Osteocyte (in vitro differentiated cells): ENCODE results near the gene GID4. TPM values are rescaled to one million over a fixed set of nuclear protein-coding genes. Genes with fewer than 3 reads are reported as not detected.

Source experiments
- DNase-seq: peaks from one replicate; pipeline ENCODE4 v3.0.0; 2021; ENCODE audit warnings: mixed read lengths; ENCODE audit not compliant: unreplicated experiment; ENCODE audit errors: extremely low spot score
- H3K27ac Mint-ChIP-seq: one replicate; pipeline ENCODE4 v1.8.0; 2021; ENCODE audit warnings: mild to moderate bottlenecking, mixed read lengths; ENCODE audit not compliant: unreplicated experiment
- H3K27me3 Mint-ChIP-seq: one replicate; pipeline ENCODE4 v1.8.0; 2021; ENCODE audit warnings: mixed read lengths; ENCODE audit not compliant: unreplicated experiment
- H3K36me3 Mint-ChIP-seq: one replicate; pipeline ENCODE4 v1.8.0; 2021; ENCODE audit warnings: mixed read lengths; ENCODE audit not compliant: unreplicated experiment
- H3K4me1 Mint-ChIP-seq: one replicate; pipeline ENCODE4 v1.8.0; 2021; ENCODE audit warnings: mixed read lengths; ENCODE audit not compliant: unreplicated experiment
- H3K4me3 Mint-ChIP-seq: one replicate; pipeline ENCODE4 v1.8.0; 2021; ENCODE audit warnings: mild to moderate bottlenecking, moderate library complexity, mixed read lengths; ENCODE audit not compliant: unreplicated experiment
- H3K9me3 Mint-ChIP-seq: one replicate; pipeline ENCODE4 v1.8.0; 2021; ENCODE audit warnings: mixed read lengths; ENCODE audit not compliant: unreplicated experiment
- CTCF ChIP-seq: fragments of 200-600 bp; sonication (generic); IDR thresholded peaks from 2 replicates; pipeline ENCODE4 v1.5.0; 2021; ENCODE audit warnings: antibody characterized with exemption, mild to moderate bottlenecking, moderate library complexity
- total RNA-seq: library from RNA; stranded (reverse); gene quantifications from 2 replicates; pipeline ENCODE4 v1.2.1, GENCODE V29; 2021

GID4 gene
- total RNA-seq, 1 donor from 2014 or later: 9.2 TPM

DNA sequence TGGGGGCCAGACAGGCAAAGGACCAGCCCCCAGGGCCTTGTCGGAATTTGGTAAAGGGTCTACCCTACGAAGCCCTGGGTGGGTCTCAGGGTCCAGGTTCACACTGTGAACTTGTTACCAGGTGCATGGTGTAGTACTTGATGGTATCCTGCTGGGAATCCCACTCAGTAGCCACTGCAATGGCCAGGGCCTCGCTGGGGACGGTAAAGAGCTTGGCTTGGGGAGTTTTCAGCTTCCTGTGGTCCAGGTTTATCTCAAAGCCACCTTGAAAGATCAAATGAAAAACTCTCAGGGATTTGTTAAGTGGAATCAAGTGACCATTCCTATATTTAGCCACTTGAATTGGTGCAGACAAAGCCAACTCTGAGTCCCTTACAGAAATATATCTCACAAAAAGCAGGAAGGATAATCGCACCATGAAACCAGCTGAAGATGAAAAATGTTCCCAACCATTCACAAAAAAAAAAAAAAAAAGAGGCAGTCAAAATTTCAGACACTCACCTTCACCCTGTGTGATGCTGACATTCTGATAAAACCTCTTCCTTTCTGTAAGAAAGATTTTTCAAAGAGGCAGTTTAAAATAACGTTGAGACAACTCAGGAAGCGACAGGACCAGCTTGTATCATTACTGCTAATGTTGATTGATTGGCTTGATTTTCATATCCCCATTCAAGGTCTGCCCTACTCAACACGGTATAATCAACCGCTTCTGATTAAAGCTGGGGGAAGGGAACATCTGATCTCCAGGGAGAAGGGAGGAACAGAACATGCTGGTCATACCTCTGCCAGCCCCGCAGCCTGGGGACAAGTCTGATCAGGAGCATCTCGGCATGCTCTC lies 10.9 kb upstream of the GID4 start:
- Mint-ChIP-seq H3K4me3 (no peak overlapping the region), H3K27ac (no peak overlapping the region), H3K9me3 (no peaks in the 10 kb centered on the region), H3K27me3 (no peaks in the 10 kb centered on the region), H3K36me3 (peaks cover 4% of the 10 kb centered on the region), H3K4me1 (peaks cover 17% of the 10 kb centered on the region)
- TF ChIP-seq CTCF: no peak
- no peak for DNase-seq

DNA sequence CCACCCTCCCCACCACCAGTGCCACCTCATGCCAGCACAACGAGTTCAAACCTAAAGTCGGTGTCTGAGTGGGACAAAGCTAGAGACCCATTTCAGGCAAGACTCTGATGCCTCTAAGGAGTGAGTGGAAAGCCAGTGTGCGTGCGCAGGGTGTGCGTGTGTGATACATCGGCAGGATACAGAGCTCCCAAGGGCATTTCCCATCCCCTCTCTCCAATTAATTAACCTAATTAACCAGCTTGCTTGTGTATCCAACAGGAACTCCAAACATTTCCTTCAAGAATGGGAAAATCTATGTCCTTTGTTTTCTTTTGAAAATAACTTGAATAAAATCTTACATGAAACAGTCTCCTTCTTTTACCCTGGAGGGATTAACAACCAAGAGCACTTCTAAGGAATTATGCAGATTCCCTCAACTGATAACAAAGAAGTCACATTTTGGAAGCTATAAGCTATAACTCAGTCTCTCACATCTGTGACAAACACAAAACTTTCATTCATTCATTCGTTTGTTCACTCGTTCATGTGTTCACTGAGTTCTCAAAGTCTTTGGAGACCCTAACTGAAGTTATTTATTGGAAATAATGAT lies 10.2 kb upstream of the GID4 start:
- DNase-seq: no peak
- Mint-ChIP-seq H3K9me3 (no peaks in the 10 kb centered on the region), H3K36me3 (peaks cover 4% of the 10 kb centered on the region), H3K27me3 (no peaks in the 10 kb centered on the region), H3K4me3 (no peak overlapping the region), H3K27ac (no peak overlapping the region), H3K4me1 (peaks cover 17% of the 10 kb centered on the region)
- TF ChIP-seq CTCF: no peak

DNA sequence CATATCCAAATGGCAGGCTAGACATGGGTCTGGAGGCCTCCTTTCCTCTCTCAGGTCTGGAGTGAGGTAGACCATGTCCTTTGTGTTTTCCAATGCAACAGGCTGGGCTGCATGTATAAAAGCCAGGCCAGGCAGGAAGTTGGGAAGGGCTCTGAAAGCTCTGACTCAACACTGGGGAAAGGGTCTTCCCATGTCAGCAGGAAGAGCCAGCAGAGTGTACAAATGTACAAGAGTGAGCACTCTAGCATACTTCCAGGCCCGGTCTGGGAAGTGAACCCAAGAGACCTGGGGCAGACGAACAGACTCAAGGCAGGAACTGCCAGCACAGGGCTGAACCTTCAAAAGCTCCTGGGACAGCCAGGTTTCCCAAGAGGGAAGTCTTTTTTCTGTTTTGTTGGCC lies 7.3 kb upstream of the GID4 start:
- TF ChIP-seq CTCF: no peak
- Mint-ChIP-seq H3K27me3 (no peaks in the 10 kb centered on the region), H3K27ac (peak overlapping the region; percentile 76), H3K4me1 (peaks cover 11% of the 10 kb centered on the region), H3K36me3 (peaks cover 2% of the 10 kb centered on the region), H3K4me3 (no peak overlapping the region), H3K9me3 (no peaks in the 10 kb centered on the region)
- DNase-seq: no peak

GRCh38 chr17:18033442-18034099 lies 5.6 kb upstream of the GID4 start:
- Mint-ChIP-seq H3K27me3 (no peaks in the 10 kb centered on the region), H3K27ac (no peak overlapping the region), H3K4me1 (peaks cover 24% of the 10 kb centered on the region), H3K9me3 (no peaks in the 10 kb centered on the region), H3K4me3 (no peak overlapping the region), H3K36me3 (no peaks in the 10 kb centered on the region)
- peak; percentile 78 for TF ChIP-seq CTCF
- no peak for DNase-seq

DNA sequence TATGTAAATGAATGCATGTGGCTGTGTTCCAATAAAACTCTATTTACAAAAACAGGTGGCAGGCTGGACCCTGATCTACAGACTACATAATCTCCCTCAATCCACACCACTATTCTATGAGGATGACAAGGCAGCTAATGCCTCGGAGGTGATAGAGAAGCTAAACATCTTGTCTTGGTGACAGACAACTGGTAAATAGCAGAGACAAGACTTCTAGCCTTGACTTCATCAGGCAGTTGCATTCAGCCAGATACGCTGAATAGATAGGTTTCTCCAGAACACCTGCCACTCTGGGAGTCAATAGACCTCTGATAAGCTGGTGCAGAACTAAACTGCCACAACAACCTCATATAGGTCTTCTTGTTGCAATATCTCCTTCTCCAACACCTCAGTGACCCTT lies 3.5 kb upstream of the GID4 start:
- Mint-ChIP-seq H3K4me1 (peaks cover 33% of the 10 kb centered on the region), H3K36me3 (no peaks in the 10 kb centered on the region), H3K9me3 (no peaks in the 10 kb centered on the region), H3K4me3 (no peak overlapping the region), H3K27ac (no peak overlapping the region), H3K27me3 (no peaks in the 10 kb centered on the region)
- DNase-seq: no peak
- no peak for TF ChIP-seq CTCF
